NCI-H1436 (cell line): Measurements from ENCODE around the gene MROH8.

Source experiments
- DNase-seq: peaks from one replicate; lab custom pipeline; 2025; lab: John Stamatoyannopoulos, UW

MROH8 gene

DNA sequence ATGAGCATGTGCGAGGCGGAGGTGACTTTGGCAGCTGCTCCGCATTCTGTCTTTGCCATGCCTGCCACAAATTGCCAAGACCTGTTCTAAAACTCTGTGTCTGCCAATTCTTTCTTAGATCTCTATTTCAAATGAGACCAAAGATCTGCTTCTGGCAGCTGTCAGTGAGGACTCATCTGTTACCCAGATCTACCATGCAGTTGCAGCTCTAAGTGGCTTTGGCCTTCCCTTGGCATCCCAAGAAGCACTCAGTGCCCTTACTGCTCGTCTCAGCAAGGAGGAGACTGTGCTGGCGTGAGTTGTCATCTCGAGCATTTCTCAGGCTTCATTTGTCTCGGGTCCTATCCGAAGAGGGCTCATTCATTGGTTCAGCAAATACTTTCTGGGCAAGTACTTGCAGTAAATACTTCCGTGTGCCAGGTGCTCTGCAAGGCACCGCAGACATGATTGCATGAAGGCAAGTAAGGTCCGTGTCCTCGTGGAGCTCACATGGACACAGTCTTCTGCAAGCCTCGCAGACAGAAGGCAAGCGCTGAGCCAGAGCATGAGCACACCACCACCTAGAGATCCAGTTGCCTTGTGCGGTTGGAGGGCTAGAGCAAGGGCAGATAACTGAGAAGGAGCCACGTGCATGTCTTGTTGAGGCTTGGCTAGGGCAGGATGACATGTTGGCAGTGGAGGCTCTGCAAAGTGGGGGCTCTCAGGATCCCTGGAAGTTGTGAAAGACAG is 19.7 kb upstream of the MROH8 start:
- DNase-seq = no peak

DNA sequence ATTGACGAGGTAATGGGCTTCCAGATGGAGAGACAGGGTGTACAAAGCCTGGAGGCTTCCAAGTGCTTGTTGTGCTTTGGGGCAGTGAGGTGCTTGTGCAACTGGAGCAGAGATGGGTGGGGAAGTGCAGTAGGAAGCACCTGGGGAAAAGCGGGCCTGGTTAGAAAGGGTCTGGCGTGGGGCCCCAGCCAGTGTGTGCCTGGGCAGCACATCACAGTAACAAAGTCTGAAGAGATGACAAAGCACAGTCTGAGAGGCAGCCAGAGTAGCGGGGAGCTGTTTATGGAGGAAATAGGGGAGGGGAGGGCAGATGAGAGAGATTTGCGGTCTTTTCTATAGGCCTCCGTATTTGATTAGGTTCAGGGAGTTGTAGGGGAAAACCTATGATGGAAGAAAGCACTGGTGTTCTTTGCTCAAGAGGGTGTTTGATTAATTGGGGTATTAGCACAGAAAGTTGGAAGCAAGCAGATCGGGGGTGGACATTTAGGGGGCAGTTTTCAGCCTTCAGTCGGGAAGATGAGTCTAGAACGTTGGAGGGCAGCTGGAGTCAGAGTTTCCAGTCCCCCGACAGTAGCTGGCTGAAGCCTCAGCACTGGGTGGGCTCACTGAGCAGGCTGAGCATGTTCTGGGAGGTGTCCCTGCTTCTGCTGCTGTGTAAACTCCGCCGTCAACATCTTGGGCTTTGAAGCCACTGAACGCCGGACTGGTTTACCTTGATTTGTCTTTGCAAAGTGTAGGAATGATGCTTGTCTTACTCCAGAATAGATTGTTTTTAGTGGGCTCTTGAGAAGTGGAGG is 15.5 kb upstream of the MROH8 start:
- DNase-seq = no peak

DNA sequence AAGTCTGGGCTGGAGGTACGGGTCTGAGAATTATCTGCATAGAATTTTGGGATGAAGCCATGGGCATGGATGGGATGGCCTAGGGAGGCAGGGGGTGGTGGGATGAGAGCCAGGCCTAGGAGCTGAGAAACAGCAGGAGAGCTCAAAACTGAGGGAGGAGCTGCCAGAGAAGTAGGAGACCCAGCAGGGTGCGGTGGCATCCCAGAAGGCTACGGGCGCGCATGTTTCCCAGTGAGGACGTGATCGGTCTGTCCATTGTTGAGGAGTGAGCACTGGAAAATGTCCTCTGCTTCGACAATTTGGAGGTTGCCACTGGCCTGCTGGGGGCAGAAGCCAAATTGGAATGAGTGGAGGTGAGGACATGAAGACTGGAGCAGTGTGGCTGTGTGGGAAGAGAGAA is 14.5 kb upstream of the MROH8 start:
- DNase-seq = no peak

DNA sequence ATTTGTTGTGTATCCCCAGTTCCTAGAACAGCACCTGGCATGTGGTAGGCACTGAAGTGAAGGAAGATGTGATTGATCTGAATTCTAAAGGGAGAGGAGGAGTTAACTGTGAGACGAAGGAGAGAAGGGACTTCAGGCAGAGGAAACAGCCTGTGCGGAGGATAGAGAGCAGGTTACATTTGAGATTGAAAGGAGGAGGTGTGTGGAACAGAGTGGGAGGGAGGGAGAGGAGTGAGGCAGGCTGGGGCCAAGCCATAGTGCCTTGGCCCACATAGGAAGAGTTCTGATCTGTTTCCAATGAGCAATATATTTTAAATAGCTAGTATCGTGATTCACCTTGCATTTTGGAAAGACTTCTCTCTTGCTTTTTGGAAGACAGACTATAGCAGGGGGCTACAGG is 13.9 kb upstream of the MROH8 start:
- DNase-seq = no peak

DNA sequence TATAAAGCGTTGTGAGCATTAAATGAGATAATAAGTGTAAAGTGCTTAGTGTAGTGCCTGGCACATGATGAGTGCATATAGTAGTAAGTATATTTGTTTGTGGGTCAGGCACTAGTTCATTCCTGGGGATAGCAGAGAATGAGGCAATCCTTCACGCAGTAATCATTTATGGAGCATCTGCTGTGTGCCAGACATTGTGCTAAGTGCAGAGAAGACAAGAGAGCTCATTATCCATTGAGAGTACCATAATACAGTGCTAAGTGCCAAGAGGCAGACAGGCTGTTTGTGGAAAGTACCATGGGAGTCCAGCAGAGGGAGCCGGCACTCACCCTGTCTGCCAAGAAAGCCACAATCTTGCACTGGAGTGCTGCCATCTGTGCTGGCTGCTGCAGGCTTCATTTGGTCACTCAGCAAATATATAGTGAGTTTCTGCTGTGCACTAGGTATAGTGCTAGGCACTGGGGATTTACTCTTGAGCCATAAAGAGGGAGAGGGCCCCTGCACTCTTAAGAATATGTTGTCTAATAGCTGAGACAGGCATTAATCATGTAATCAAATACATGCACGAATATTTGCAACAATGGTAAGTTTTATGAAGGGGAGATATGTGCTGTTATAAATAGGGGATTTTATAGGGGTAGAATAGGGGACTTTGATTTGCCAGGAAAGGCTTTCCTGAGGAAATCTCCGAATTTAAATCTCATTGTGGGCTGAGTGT is 12.9 kb upstream of the MROH8 start:
- DNase-seq = peak; percentile 79

DNA sequence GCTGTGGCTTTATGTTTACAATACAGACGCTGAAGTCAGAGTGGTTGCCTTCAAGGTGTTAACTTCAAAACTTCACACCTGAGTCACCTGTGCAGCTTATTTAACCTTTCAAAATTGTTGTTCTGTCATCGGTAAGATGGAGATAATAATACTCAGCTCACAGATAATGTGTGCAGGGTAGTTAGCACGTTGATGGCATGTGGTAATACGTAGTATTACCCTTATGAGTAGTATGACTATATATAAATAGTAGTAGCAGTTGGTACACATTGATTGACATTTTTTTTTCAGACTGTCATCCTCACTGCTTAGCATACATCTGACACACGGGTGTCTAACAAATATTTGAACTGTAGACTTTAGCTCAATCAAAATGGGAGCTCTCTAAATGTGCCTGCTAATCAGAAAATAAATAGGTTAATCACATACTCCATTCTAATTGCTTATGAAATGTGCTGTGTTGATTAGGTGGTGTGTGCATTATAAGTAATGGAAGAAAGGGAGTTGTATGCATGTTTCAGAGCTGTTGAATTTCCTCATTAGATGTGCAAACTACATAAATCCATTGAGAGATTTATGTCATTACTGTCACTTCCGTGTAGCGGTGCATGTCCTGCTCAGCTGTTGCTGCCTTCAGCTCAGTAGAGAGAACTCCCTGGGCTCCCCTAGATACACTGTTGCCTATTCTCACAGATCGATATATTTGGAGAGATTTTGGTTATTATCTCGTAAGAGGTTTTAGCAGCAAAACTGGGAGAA is 11.2 kb upstream of the MROH8 start:
- DNase-seq = peak; percentile 44

DNA sequence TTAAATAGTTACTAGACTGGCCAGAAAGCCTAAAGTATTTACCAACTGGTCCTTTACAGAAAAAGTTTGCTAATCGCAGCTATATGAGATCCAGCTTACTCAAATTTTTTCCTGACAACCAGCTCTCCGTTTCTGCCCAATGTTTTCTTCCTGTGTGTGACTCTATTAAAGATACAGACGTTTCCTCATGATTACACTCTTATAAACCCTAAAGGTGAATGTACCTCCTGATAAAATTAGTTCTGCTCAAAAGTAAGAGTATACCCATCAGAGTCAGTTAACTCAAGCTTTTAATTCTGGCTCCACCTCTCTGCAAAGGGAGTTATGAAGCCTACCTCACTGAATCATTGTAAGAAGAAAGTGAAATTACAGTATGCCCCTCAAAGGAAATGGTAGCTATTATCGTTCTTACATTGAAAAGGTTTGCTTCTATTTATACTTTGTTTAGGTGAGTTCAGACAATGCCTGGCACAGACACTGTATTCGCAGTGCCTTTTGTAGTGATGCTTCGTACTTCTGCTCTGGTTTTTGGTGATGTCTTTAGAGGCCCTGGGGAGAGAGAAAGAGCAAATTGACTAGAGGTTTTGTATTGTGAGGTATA is 10.2 kb upstream of the MROH8 start:
- DNase-seq = no peak

DNA sequence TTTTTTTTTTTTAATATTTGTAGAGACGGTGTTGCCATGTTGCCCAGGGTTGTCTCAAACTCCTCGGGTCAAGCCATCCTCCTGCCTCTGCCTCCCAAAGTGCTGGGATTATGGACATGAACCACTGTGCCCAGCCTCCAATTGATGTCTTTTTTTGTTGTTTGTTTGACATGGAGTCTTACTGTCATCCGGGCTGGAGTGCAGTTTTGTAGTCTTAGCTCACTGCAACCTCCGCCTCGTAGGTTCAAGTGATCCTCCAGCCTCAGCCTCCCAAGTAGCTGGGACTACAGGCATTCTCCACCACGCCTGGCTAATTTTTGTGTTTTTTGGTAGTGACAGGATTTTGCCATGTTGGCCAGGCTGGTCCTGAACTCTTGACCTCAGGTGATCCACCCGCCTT is 9.4 kb upstream of the MROH8 start:
- DNase-seq = no peak

DNA sequence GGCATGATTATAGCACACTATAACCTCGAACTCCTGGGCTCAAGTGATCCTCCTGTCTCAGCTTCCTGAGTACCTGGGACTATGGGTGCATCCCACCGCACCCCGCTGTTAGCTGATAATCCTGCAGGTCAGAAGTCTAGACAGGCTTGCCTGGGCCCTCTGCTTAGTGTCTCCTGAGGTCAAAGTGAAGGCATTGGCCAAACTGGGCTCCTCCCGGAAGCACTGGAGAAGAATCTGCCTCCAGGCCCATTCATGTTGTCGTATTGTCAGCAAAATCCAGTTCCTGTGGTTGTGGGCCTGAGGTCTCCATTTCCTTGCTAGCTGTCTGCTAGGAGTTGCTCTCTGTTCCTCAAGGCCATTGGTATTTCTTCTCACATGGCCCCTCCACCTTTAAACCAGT is 6.3 kb upstream of the MROH8 start:
- DNase-seq = no peak

DNA sequence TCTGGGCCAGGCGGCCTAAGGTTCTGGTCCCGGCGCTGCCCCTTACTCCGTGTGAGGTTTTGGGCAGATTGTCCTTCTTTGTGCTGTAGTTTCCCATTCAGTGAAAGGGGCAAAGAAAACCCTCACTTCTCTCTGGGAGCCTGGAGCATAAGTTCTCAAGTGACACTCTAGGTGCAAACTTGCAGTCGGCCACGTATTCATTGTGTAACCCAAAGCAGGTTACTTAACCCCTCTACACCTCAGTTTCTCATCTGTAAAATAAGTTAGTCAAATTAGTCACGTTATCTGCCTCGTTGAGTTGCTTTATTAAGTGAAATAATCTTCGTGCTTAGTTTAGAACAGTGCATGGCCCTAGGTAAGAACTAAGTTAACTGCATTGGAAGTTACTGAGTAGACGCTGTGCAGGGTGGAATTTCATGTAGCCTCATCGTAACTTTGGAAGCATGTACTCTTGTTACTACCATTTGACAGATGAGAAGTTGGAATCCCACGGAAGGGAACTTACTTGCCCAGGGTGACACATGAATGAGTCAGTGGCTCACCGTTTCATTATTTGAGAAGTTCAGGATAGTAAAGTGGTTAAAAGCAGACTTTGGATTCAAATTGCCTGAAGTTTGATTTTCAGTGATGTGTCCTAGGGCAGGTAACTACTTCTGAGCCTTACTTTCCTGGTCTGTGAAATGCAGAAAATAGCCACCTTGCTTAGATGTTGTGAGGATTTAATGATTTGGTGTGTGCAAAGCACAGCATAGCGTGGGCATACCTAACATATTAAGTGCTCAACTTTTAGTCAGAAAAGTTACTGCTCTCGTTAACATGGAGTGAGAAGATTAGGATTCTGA is 556 bp upstream of the MROH8 start:
- DNase-seq = no peak

DNA sequence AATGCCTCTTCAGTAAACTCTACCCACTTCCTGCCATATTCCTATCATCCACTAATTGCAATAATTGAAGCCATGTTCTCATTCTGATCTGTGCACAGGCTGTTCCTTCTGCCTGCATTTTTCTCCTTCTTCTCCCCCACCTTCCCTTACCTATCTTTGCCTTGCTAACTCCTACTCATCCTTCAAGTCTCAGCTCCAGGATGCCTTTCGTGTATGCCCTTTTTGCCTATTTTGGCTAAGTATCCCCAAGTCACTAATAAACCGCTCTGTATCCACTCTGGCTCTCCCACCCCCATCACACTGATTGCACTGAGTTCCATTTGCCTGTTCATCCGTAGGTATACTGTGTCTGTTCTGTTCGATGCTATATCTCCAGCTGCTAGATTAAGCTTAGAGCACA is 6.5 kb downstream of the MROH8 start:
- DNase-seq = no peak

DNA sequence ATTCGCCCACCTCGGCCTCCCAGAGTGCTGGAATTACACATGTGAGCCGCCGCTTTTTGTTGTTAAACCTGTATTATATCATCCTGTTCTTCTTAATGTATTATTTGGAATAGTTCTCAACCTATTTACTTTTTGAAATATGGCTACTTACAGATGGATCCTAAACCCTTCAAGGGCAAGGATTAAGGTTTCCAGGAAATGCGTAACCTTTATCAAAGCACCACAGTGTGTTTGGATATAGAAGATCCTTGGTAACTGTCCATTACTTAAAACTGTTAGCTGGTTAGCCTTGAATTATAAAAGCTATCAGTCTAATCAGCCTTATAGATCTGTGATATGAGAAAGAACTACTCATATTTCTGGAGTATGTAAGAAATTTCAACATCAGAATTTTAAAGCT is 12.5 kb downstream of the MROH8 start:
- no peak for DNase-seq

DNA sequence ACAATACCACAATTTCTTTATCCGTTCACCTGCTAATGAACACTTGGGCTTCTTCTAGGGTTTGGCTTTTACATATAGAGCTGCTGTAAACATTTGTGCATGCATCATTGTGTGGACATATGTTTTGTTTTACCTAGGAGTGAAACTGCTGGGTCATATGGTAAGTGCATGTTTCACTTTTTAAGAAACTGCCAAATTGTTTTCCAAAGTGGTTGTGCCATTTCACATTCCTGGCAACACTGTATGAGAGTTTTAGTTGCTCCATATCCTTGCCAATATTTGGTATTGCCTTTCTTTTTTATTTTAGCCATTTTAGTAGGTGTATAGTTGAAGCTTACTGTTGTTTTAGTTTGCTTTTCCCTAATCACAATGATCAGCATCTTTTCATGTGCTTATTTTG is 14.3 kb downstream of the MROH8 start:
- DNase-seq = no peak

DNA sequence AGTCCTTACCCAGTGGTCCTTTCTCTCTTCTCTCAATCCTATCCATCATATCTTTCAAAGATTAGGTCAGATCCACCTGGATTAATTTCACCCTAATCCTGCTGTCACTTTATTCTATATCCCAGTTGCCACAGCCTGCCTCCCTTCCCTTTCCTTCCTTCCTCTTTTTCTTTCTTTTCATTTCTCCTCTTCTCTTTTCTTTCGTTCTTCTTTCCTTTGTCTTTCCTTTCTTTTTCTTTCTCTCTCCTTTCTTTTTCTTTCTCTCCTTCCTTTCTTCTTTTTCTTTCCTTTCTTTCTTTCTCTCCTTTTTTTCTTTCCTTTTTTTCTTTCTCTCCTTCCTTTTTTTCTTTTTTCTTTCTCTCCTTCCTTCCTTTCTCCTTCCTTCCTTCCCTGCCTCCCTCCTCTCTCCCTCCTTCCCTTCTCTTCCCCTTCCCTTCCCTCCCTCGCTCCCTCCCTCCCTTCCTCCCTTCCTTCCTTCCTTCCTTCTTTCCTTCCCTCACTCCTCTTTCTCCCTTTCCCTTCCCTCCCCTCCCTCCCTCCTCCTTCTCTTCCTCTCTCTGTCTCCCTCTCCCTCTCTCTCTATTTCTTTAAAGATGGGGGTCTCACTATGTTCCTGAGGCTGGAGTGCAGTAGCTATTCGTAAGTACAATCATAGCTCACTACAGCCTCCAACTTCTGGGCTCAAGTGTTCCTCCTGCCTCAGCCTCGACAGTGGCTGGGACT is 15.4 kb downstream of the MROH8 start:
- no peak for DNase-seq

DNA sequence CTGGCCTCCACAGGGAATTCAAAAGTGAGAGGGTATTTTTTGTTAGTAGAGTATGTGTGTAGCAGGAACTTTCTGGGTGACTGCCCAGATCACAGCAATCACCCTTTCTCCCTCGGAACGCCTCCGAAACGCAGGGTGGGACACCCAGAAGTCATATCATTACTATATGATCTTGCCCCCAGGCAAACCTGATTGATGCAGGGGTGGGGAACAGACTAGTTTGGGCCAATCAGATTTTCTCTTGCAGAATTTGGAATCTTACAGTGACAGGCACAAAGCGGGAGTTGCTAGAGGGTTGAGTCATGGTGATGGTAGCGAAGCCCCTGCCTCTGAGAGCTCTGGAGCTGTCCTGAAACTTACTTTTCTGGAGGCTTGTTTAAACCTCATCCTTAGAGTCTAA is 16.7 kb downstream of the MROH8 start:
- DNase-seq = no peak

DNA sequence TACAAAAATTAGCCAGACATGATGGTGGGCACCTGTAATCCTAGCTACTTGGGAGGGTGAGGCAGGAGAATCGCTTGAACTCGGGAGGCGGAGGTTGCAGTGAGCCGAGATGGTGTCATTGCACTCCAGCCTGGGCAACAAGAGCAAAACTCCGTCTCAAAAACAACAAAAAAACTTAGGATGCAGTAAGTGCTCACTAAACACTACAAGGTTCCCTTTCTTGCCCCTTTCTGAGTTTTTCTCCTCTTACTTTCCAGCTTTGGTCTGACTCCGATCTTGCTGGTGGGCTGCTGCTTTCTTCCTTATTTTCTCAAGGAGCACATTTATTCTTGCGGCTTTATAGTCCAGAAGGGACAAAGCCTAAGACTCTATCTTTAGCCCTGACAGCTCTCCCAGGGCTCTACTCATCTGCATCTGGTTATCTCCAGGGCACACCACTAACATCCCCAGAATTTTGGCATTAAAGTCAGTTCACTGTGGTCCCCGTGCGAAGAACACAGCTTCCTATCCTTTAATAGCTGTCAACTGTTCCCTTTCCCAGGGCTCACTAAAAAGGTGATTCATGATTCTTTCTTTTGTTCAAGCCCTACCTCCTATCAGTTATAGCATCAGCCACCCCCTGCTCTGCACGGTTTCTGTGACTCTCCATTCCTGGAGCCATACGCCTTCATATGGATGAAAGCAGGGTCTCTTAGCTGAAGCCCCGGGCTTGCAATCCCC is 17.4 kb downstream of the MROH8 start:
- DNase-seq = no peak

DNA sequence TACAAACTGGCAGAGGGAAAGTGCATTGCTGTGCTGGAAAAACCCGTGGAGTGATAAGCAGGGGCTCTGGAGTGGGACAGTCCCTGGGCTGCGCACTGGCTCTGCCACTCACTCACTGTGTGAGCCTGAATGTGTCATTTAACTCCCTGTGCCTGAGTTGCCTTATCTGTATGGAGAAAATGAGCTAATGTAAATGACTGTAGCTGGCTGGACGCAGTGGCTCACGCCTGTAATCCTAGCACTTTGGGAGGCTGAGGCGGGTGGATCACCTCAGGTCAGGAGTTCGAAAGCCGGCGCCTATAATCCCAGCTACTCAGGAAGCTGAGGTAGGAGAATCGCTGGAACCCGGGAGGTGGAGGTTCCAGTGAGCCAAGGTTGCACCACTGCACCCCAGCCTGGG is 18.7 kb downstream of the MROH8 start:
- no peak for DNase-seq

DNA sequence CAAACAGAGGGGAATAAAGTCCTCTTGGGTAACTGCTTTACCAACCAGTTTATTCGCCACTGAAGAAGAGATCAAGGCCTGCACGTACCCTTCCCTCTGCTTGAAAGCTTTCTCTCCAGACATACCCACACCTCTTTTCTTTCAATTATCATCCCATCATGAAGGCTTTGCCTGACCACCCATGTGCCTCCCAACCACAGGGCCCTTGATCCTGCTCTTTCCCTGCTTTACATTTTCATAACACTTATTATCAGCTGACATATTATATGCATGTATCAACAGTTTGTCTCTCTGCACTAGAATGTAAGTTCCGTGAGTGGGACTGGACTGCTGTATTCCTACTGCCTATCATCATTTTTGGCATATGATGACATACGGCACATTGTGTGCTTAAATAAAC is 21.1 kb downstream of the MROH8 start:
- DNase-seq = no peak

DNA sequence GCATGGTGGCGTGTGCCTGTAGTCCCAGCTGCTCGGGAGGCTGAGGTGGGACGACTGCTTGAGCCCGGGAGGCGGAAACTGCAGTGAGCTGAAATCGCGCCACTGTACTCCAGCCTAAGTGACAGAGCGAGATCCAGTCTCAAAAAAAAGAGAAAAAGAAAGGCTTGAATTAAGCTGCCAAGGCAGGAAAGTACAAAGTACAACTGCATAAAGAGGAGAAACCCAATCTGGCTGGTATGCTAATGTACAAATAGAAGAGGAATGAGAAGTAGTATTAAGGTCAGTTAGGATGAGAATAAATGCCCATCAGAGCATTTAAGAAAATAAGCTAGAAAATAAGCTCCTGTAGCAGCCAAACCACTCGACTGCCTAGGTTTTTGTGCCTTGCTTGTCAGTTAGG is 23.4 kb downstream of the MROH8 start:
- DNase-seq = no peak
